PC-9 (cell line): Measurements from ENCODE around the gene BCAS3.

ENCODE experiments used
- EZH2 ChIP-seq: fragments of 200-600 bp; sonication (generic); IDR thresholded peaks from 2 replicates; pipeline ENCODE4 v1.8.0; 2017; ENCODE audit warnings: antibody characterized with exemption, low read depth
- TF ChIP-seq, protein P1 (sequence below): fragments of 200-600 bp; sonication (generic); conservative IDR thresholded peaks from 2 replicates; pipeline ENCODE4 v1.6.1; 2017; ENCODE audit warnings: mixed run types, antibody characterized with exemption, mild to moderate bottlenecking, moderate library complexity

DNA sequence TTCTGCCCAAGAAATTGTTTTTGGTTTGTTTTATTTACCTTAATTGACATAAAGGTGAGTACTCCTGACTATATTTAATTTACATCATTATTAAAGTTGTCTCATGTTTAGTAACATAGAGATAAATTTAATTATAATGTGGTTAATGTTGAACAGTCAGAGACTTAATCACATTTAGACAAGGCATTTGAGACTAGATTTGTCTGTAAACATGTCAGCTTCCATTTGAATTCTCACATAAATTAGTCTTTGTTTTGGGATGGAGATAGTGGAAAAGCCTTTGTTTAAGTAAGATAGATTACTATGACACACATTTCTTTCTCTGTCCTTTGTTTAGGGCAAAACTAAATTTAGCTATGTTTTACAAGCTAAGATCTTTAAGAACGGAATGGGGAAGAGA lies 18.5 kb upstream of the BCAS3 start:
- TF ChIP-seq, protein P1, sequence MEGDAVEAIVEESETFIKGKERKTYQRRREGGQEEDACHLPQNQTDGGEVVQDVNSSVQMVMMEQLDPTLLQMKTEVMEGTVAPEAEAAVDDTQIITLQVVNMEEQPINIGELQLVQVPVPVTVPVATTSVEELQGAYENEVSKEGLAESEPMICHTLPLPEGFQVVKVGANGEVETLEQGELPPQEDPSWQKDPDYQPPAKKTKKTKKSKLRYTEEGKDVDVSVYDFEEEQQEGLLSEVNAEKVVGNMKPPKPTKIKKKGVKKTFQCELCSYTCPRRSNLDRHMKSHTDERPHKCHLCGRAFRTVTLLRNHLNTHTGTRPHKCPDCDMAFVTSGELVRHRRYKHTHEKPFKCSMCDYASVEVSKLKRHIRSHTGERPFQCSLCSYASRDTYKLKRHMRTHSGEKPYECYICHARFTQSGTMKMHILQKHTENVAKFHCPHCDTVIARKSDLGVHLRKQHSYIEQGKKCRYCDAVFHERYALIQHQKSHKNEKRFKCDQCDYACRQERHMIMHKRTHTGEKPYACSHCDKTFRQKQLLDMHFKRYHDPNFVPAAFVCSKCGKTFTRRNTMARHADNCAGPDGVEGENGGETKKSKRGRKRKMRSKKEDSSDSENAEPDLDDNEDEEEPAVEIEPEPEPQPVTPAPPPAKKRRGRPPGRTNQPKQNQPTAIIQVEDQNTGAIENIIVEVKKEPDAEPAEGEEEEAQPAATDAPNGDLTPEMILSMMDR = no peak
- no peak for TF ChIP-seq EZH2
